Measurements from ENCODE around the gene PRRG3.
"Not testable (repeated sequence)": the region's sequence is repeated elsewhere in the genome, so short reads cannot be mapped to it uniquely, and the experiment has no call there.

Gene PRRG3

GRCh38 chrX:151694661-151695582 is at the start of gene PRRG3:
Gene PRRG3 (plus strand): TSS chrX:151695458. CDS start chrX:151698815, 3,357 bp downstream.
- DNase-seq (ENCODE audit: low read depth, low spot score): no peak

DNA sequence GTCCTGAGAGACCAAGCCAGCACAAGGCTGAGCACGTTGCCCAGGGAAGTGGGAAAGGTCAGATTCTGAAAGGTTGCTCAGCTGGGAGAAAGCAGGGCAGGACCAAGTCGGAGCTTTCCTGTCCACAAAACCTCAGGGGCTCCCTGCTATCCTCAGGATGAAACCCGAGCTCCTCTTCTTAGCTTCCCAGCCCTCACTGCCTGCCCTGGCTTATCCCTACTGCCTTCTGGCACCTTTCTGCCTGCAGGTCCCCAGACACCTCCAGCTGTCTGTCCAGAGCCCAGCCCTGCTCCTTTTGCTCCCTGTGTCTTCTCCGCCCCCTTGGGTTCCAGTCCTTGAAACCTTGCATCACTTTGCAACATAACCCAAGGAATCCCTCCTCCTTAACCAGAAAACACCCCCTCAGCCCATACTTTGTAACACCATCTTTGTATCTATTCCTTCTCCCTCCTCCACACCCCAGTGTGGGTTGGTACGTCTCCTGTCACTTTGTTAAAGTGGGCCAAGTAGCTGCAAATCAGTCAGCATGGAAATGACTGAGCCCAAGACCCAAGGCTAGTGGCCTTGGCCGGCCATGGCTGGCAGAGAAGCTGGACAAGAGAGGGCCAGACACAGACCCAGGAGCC is 20.0 kb upstream of the PRRG3 start:
- DNase-seq (ENCODE audit: low read depth, low spot score): no peak

GRCh38 chrX:151676196-151676595 is 19.1 kb upstream of the PRRG3 start:
- DNase-seq (ENCODE audit: low read depth, low spot score): no peak

- no peak for DNase-seq (ENCODE audit: low read depth, low spot score)
These were observed 15.4 kb upstream of the PRRG3 start for GRCh38 chrX:151679798-151680402.

- DNase-seq (ENCODE audit: low read depth, low spot score): no peak
These were observed 14.5 kb upstream of the PRRG3 start for GRCh38 chrX:151680805-151681204.

GRCh38 chrX:151687635-151688034 is 7.6 kb upstream of the PRRG3 start:
- DNase-seq (ENCODE audit: low read depth, low spot score): no peak

- DNase-seq (ENCODE audit: low read depth, low spot score): no peak
These were observed 6.6 kb upstream of the PRRG3 start for GRCh38 chrX:151688695-151689094.

DNA sequence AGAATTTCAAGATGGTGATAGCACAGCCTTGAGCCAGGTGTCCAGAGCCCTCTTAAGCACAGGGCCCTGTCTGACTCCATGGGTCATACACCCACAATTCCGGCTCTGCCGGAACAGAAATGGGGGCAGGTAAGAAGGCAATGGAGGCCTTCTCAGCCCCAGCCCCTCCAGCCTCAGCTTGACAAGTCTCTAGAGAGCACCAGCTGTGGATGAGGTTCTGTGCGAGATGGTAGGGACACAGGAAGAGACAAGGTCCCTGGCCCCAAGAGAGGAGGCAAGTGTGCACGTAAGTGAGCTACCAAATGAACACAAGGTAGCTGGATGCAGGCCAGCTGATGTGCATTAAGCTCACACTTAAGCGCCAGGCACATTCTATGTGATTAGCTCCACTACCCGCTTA is 2.4 kb upstream of the PRRG3 start:
- no peak for DNase-seq (ENCODE audit: low read depth, low spot score)

DNA sequence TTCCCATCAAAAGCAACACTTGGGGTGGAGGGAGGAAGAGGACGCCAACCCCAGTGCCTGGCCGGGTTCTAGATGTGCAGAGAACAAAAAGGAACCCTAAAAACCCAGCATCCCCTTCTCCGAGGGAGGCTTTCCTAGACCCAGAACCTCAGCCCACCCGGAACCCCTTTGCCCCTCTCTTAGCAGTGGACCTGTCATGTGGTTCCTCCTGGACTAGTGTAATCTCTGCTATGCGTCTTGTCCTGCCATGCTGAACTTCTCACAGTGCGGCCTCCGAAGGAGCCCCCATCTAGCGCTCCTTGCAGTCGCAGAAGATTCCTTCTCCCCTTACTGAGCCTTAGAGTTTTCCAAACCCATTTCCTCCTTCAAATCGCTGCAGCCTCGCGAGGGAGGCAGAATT is 1.1 kb upstream of the PRRG3 start:
- no peak for DNase-seq (ENCODE audit: low read depth, low spot score)

DNA sequence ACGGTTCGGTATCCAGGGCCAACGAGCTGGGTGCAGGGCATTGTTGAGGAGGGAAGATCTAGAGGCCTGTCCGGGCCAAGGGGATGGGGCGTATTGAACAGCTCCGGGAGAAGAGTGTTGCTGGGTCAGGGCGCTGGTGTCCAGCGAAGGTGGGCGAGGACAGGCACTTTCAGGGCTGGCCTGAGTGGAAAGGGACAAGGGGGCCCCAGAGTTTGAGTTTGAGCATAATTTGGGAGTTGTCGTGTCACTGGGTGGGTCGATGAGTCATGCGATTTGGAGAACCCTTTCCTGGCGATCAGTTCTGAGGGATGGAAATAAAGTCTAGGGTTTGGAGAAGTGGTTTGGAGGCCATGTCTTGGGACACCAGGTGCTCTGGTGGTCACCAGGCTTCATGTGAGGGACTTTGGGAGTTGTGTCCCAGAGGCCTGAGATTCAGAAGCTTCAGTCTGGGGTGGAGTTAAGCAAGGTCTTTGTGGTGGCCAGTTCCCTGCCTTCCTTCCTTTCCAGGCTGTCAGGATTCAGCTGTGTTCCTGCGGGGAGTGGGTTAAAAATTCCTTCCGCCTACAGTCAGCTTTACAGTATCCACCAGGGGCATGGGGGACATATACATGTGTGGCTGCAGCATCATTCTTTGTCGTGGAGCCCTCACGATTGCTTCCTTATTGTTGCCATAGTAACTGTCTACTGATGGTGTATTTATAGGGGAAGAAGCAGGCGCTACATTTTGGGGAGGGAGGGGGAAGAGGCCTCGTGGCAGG is 504 bp downstream of the PRRG3 start:
- no peak for DNase-seq (ENCODE audit: low read depth, low spot score)

- DNase-seq (ENCODE audit: low read depth, low spot score): not testable (repeated sequence)
These were observed 1.8 kb downstream of the PRRG3 start for GRCh38 chrX:151697082-151697481.

DNA sequence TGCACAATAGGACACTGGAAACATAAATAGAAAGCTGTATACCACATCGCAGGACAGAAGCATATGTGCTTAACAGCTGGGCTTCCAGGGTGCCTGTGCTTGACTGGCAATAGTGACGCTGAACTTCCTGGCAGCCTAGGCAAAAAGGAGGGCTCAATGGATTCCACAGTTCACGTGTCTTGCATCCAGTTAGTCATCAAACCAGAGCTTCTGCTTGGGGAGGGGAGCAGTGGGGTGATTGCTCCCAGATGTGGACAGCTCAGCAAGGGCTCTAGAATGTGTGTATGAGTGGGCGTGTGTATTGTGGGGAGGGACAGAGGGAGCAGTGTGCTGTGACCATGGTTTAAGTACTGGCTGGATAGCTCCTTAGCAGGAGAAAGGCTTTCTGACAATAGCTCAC is 2.3 kb downstream of the PRRG3 start:
- no peak for DNase-seq (ENCODE audit: low read depth, low spot score)

DNA sequence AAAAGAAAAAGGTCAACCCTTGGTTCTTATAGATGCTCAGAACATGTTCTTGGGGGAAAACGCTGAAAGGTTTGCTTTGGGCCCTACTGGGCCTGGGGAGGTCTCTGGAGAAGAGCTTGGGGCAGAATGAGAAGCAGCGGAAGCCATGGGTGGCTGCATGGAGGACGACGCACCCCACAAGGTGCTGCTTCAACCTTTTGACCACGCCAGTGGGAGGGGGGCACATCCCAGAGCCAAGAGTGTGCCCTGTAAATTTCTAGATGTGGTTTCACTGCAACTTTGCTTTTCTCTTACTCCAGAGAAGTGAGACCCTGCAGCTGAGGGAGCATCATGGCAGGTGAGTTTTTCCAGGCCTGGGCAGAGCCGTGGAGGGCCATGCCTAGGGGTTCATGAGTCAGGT is 3.2 kb downstream of the PRRG3 start:
- DNase-seq (ENCODE audit: low read depth, low spot score): no peak

DNA sequence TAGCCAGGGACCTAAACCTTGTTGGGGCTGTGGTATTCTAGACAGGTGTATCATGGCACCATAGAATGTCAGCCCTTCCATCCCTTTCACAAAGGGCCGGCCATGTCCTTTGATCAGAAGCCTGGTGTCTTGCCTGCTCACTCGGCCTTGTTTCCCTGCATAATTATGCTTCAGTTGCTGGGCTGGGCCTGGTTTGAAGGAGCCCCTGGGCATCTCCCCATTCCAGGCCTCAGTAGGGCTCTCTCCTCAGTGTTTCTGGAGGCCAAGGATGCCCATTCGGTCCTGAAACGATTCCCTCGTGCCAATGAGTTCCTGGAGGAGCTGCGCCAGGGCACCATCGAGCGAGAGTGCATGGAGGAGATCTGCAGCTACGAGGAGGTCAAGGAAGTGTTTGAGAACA is 4.5 kb downstream of the PRRG3 start:
- no peak for DNase-seq (ENCODE audit: low read depth, low spot score)

- no peak for DNase-seq (ENCODE audit: low read depth, low spot score)
These were observed 5.3 kb downstream of the PRRG3 start for GRCh38 chrX:151700581-151700980.

GRCh38 chrX:151701071-151701470 is 5.8 kb downstream of the PRRG3 start:
- DNase-seq (ENCODE audit: low read depth, low spot score): no peak

- no peak for DNase-seq (ENCODE audit: low read depth, low spot score)
These were observed 6.3 kb downstream of the PRRG3 start for GRCh38 chrX:151701531-151701930.

DNA sequence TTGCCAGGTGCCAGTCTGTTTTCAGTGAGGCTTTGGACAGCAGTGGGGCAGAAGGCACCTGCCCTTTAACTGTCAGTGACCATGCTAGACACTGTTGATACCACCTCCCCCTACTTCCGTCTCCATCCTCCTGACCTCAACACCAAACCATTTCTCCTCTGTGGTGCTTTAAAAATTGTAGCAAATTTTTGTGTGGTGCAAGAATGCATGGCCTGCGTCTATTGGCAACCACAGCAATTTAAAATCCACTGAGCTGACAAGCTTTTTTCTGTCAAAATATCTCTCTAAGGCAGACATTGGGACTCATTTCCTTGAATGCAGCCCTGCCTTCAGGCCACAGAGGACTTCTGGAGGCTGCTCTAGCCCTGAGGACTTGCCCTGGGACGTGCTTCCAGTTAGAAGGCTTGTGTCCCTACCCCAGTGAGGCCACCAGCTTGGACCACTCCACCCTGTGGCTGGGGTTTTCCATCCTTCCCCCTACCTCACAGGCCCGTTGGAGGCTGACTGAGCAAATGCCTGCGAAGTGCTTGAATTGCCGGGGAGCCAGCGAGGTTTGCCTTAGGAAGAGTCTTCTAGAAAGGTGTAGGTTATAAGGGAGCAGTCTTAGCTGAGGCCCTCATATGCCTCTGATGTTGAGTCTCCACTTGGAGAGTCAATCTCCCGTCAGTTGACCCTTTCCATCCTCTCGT is 6.9 kb downstream of the PRRG3 start:
- no peak for DNase-seq (ENCODE audit: low read depth, low spot score)

DNA sequence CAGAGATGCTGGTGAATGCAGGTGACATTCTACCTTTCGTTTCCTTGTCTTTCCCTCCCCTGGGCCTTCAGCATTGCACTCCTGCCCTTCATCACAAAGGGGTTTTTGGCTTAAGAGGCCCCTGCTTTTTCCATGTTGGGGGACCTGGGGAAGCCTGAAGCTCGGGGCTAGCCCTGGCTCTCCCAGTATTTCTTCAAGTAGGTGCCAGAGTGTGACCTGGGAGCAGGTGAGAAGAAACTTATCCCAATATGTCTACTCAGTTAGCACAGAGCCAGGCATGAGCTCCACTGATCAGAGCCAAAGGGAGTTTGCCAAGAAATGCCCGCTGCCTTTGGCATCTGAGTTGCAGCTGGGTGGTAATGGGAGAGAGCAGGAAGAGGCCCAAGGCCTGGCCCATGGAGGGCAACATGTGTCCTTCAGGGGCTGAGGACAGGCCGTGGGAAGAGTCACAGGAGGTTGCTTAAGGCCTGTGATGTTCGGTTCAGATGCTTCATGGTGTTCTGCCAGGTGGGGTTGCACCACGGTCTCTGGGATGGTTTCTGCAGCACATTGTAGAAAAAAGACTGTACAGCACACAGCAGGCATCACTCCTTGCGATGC is 7.6 kb downstream of the PRRG3 start:
- no peak for DNase-seq (ENCODE audit: low read depth, low spot score)

GRCh38 chrX:151703487-151703886 is 8.2 kb downstream of the PRRG3 start:
- DNase-seq (ENCODE audit: low read depth, low spot score): no peak

Measured in iPS DF 19.7 (cell line).